Measurements from ENCODE around the gene LRP1. TPM values are rescaled to one million over a fixed set of nuclear protein-coding genes. Genes with fewer than 3 reads are reported as not detected.

Gene LRP1
- polyA plus RNA-seq, 1 donor (not counting 4 experiments of a cell fraction or from before 2014, with no cell fraction given), result 4.9 TPM

- Histone ChIP-seq H3K79me2 (ENCODE audit: control insufficient read depth, insufficient read depth, low read length) (no peaks in the 10 kb centered on the region), H3K27me3 (ENCODE audit: control insufficient read depth, extremely low read depth, insufficient read depth, low read length) (no peaks in the 10 kb centered on the region), H3K4me3 (ENCODE audit: control insufficient read depth in 2 of 3, extremely low read depth in 1 of 3, insufficient read depth in 2 of 3, low read depth in 1 of 3, low read length in 3 of 3) (no peak overlapping the region), H4K20me1 (ENCODE audit: control insufficient read depth, extremely low read depth, insufficient read depth, low read length) (no peaks in the 10 kb centered on the region), H3K9me1 (ENCODE audit: control insufficient read depth, extremely low read depth, insufficient read depth, low read length) (peaks cover 4% of the 10 kb centered on the region), H3K9me3 (ENCODE audit: control insufficient read depth, low read depth, low read length) (no peaks in the 10 kb centered on the region), H2AFZ (ENCODE audit: control insufficient read depth, low read length) (no peak overlapping the region), H3K36me3 (ENCODE audit: control insufficient read depth in 2 of 2, extremely low read depth in 1 of 2, insufficient read depth in 2 of 2, low read length in 2 of 2) (peaks cover 38 to 54% of the 10 kb centered on the region in 2 experiments), H3K9ac (ENCODE audit: control insufficient read depth, extremely low read depth, insufficient read depth, low read length) (no peak overlapping the region), H3K4me2 (ENCODE audit: control insufficient read depth, extremely low read depth, insufficient read depth, low read depth, low read length) (no peak overlapping the region), H3K27ac (ENCODE audit: control insufficient read depth, insufficient read depth, low read length) (no peak overlapping the region), H3K4me1 (ENCODE audit: control insufficient read depth, extremely low read depth, insufficient read depth, low read length) (peaks cover under 1% of the 10 kb centered on the region)
- no peak for FAIRE-seq
- no peak for TF ChIP-seq CTCF (optimal IDR thresholded peaks at IDR 0.05 in 1 of 3, IDR thresholded peaks at IDR 0.05 in 1 of 3, conservative IDR thresholded peaks at IDR 0.05 in 1 of 3; ENCODE audit: extremely low read depth in 1 of 3, insufficient read depth in 2 of 3, low read length in 3 of 3)
- TF ChIP-seq EZH2 (IDR thresholded peaks at IDR 0.05; ENCODE audit: low read length), result no peak
- dilution Hi-C loops (cut with MboI; ENCODE audit: extremely low pct_ligation_motif_present, low sequenced_read_pairs), result no loop called here
- no peak for DNase-seq (ENCODE audit: low read depth, low spot score)
Observed at GRCh38 chr12:57101892-57102695, 26.2 kb upstream of the LRP1 start.

DNA sequence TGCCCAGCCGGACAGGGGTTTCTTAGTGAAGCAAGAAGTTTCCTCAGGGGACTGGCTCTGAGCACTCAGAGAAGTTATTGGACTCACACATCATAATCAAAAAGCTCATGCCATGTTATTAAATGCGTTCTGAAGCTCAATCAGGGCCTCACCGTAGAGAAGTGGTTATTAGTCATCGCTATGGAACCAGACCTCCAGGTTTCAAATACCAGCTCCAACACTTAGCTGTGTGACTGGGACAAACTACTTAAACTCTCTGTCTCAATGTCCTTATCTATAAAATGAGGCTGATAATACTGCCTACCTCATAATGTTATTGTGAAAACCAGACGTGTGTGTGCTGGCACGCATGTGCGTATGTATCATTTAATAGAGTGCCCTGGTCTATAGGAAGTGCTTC lies 24.4 kb upstream of the LRP1 start:
- Histone ChIP-seq H3K9me1 (ENCODE audit: control insufficient read depth, extremely low read depth, insufficient read depth, low read length) (peaks cover 4% of the 10 kb centered on the region), H3K9me3 (ENCODE audit: control insufficient read depth, low read depth, low read length) (no peaks in the 10 kb centered on the region), H3K4me1 (ENCODE audit: control insufficient read depth, extremely low read depth, insufficient read depth, low read length) (no peaks in the 10 kb centered on the region), H3K4me2 (ENCODE audit: control insufficient read depth, extremely low read depth, insufficient read depth, low read depth, low read length) (no peak overlapping the region), H3K27me3 (ENCODE audit: control insufficient read depth, extremely low read depth, insufficient read depth, low read length) (no peaks in the 10 kb centered on the region), H4K20me1 (ENCODE audit: control insufficient read depth, extremely low read depth, insufficient read depth, low read length) (no peaks in the 10 kb centered on the region), H2AFZ (ENCODE audit: control insufficient read depth, low read length) (no peak overlapping the region), H3K9ac (ENCODE audit: control insufficient read depth, extremely low read depth, insufficient read depth, low read length) (no peak overlapping the region), H3K36me3 (ENCODE audit: control insufficient read depth in 2 of 2, extremely low read depth in 1 of 2, insufficient read depth in 2 of 2, low read length in 2 of 2) (peaks cover 36 to 53% of the 10 kb centered on the region in 2 experiments), H3K79me2 (ENCODE audit: control insufficient read depth, insufficient read depth, low read length) (peaks cover 4% of the 10 kb centered on the region), H3K27ac (ENCODE audit: control insufficient read depth, insufficient read depth, low read length) (no peak overlapping the region), H3K4me3 (ENCODE audit: control insufficient read depth in 2 of 3, extremely low read depth in 1 of 3, insufficient read depth in 2 of 3, low read depth in 1 of 3, low read length in 3 of 3) (no peak overlapping the region)
- no peak for DNase-seq (ENCODE audit: low read depth, low spot score)
- dilution Hi-C loops (cut with MboI; ENCODE audit: extremely low pct_ligation_motif_present, low sequenced_read_pairs), result no loop called here
- TF ChIP-seq CTCF (optimal IDR thresholded peaks at IDR 0.05 in 1 of 3, IDR thresholded peaks at IDR 0.05 in 1 of 3, conservative IDR thresholded peaks at IDR 0.05 in 1 of 3; ENCODE audit: extremely low read depth in 1 of 3, insufficient read depth in 2 of 3, low read length in 3 of 3), result no peak
- TF ChIP-seq EZH2 (IDR thresholded peaks at IDR 0.05; ENCODE audit: low read length), result no peak
- no peak for FAIRE-seq
